ENCODE results near the gene DNM3.

DNM3 gene

GRCh38 chr1:172324761-172325160, 483.5 kb downstream of the DNM3 start:
- peak overlapping the region in 1 of 3 experiments; percentile 78 for H3K27ac Mint-ChIP-seq
- H3K4me3 Mint-ChIP-seq = no peak overlapping the region
- H3K9me3 Mint-ChIP-seq = peaks cover 3% of the 10 kb centered on the region
- peaks cover 22% of the 10 kb centered on the region for H3K4me1 Mint-ChIP-seq
- H3K36me3 Mint-ChIP-seq (ENCODE audit: low read depth) = peaks cover 5% of the 10 kb centered on the region
- TF ChIP-seq CTCF (IDR thresholded peaks at IDR 0.05; ENCODE audit: unreplicated experiment in 3 of 3) = no peak
- H3K27me3 Mint-ChIP-seq (ENCODE audit: low read depth) = no peaks in the 10 kb centered on the region

DNA sequence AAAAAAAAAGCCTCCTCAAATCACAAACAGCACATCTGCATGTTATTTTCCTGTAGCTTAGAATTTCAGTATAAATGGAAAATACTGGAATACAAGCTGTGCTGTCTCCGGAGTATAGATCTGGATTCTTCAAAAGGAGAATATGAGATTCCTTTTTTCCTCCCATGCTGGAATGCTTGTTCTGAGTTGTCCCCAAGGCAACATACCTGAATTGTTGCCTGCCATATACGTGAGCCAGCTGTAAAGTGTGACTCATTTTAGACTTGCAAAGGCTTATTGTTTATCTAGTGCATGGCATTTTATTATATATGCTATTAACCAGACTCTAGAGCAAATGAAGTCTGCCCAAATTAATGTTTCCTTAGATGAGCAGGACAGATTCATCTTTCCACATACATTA, 484.2 kb downstream of the DNM3 start:
- TF ChIP-seq CTCF (IDR thresholded peaks at IDR 0.05; ENCODE audit: unreplicated experiment in 3 of 3) = no peak
- Mint-ChIP-seq H3K4me1 (peaks cover 22% of the 10 kb centered on the region), H3K4me3 (no peak overlapping the region), H3K27me3 (ENCODE audit: low read depth) (no peaks in the 10 kb centered on the region), H3K36me3 (ENCODE audit: low read depth) (peaks cover 5% of the 10 kb centered on the region), H3K27ac (peak overlapping the region in 1 of 3 experiments; percentile 78), H3K9me3 (peaks cover 3% of the 10 kb centered on the region)

- Mint-ChIP-seq H3K9me3 (peaks cover 3% of the 10 kb centered on the region), H3K36me3 (ENCODE audit: low read depth) (no peaks in the 10 kb centered on the region), H3K4me3 (no peak overlapping the region), H3K27ac (peak overlapping the region in 1 of 3 experiments; percentile 78), H3K27me3 (ENCODE audit: low read depth) (no peaks in the 10 kb centered on the region), H3K4me1 (peaks cover 22% of the 10 kb centered on the region)
- TF ChIP-seq CTCF (IDR thresholded peaks at IDR 0.05; ENCODE audit: unreplicated experiment in 3 of 3) = no peak
Measured at GRCh38 chr1:172326136-172326535, 484.8 kb downstream of the DNM3 start.

DNA sequence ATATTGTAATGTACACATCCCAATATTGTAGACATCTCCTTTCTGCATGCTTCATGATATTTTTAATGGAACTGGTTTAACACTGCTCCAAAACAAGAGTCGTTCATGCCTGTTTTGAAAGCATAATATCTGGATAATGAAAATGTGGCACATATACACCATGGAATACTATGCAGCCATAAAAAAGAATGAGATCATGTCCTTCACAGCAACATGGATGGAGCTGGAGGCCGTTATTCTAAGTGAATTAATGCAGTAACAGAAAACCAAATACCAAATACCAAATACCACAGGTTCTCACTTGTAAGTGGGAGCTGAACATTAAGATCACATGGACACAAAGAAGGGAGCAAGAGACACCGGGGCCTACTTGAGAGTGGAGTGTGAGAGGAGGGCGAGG, 487.0 kb downstream of the DNM3 start:
- TF ChIP-seq CTCF (IDR thresholded peaks at IDR 0.05; ENCODE audit: unreplicated experiment in 3 of 3) = no peak
- Mint-ChIP-seq H3K4me1 (peaks cover 22% of the 10 kb centered on the region), H3K36me3 (ENCODE audit: low read depth) (peaks cover 4% of the 10 kb centered on the region), H3K4me3 (no peak overlapping the region), H3K9me3 (peaks cover 6% of the 10 kb centered on the region), H3K27ac (peak overlapping the region in 1 of 3 experiments; percentile 11), H3K27me3 (ENCODE audit: low read depth) (no peaks in the 10 kb centered on the region)

DNA sequence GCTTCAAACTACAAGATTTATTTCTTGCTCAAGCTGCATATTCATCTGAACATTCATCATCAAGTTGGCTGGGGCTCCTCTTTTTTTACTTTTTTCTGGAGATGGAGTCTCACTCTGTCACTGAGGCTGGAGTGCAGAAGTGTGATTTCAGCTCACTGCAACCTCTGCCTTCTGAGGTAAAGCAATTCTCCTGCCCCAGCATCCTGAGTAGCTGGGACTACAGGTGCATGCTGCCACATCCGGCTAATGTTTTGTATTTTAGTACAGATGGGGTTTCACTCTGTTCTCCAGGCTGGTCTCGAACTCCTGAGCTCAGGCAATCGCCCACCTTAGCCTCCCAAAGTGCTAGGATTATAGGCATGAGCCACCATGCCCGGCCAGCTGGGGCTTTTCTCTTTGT, 490.9 kb downstream of the DNM3 start:
- no peak overlapping the region for H3K27ac Mint-ChIP-seq
- H3K4me1 Mint-ChIP-seq = peaks cover 6% of the 10 kb centered on the region
- peaks cover 4% of the 10 kb centered on the region for H3K36me3 Mint-ChIP-seq (ENCODE audit: low read depth)
- no peak overlapping the region for H3K4me3 Mint-ChIP-seq
- H3K27me3 Mint-ChIP-seq (ENCODE audit: low read depth) = no peaks in the 10 kb centered on the region
- TF ChIP-seq CTCF (IDR thresholded peaks at IDR 0.05; ENCODE audit: unreplicated experiment in 3 of 3) = no peak
- peaks cover 6% of the 10 kb centered on the region for H3K9me3 Mint-ChIP-seq

GRCh38 chr1:172335377-172335776, 494.1 kb downstream of the DNM3 start:
- TF ChIP-seq CTCF (IDR thresholded peaks at IDR 0.05; ENCODE audit: unreplicated experiment in 3 of 3) = no peak
- Mint-ChIP-seq H3K27ac (peak overlapping the region; percentile 23 to 77 (median 63)), H3K4me3 (no peak overlapping the region), H3K27me3 (ENCODE audit: low read depth) (no peaks in the 10 kb centered on the region), H3K9me3 (peaks cover 2% of the 10 kb centered on the region), H3K36me3 (ENCODE audit: low read depth) (peaks cover 4% of the 10 kb centered on the region), H3K4me1 (peaks cover 17% of the 10 kb centered on the region)
